GM23338 (cell line): Measurements from ENCODE around the gene NAT8L.
A peak's percentile ranks its signal among the peaks of the same experiment; 100 is the strongest.

ENCODE experiments used
- CREB1 ChIP-seq: fragments of 250-450 bp; sonication (Bioruptor Pico); IDR thresholded peaks from 2 replicates; pipeline ENCODE4 v1.5.0; 2020; ENCODE audit warnings: low read depth, mild to moderate bottlenecking, moderate library complexity
- CTCF ChIP-seq, 2 experiments: fragments of 200-600 bp in 1 of 2; sonication (generic) in 1 of 2; conservative IDR thresholded peaks; 2 replicates each; pipeline versions ENCODE4 v1.5.1 to v1.6.1; 2016 to 2017; ENCODE audit warnings: antibody characterized with exemption in 2 of 2, low read depth in 2 of 2, mild to moderate bottlenecking in 2 of 2, moderate library complexity in 1 of 2
- ETS1 ChIP-seq: IDR thresholded peaks from 2 replicates; pipeline ENCODE4 v1.6.1; 2016; ENCODE audit warnings: antibody characterized with exemption
- EZH2 ChIP-seq: fragments of 200-600 bp; sonication (generic); IDR thresholded peaks from one replicate; pipeline ENCODE4 v1.8.0; 2017; ENCODE audit warnings: antibody characterized with exemption, mild to moderate bottlenecking, low read depth; ENCODE audit not compliant: unreplicated experiment
- EZH2phosphoT487 ChIP-seq: fragments of 200-600 bp; sonication (generic); IDR thresholded peaks from one replicate; pipeline ENCODE4 v1.8.1; 2018; ENCODE audit warnings: antibody characterized with exemption; ENCODE audit not compliant: unreplicated experiment
- JUNB ChIP-seq: IDR thresholded peaks from one replicate; pipeline ENCODE4 v1.6.1; 2016; ENCODE audit warnings: antibody characterized with exemption; ENCODE audit not compliant: unreplicated experiment
- POLR2AphosphoS5 ChIP-seq: IDR thresholded peaks from 2 replicates; pipeline ENCODE4 v1.6.1; 2016; ENCODE audit warnings: antibody characterized with exemption, low read depth
- STAT1 ChIP-seq: IDR thresholded peaks from one replicate; pipeline ENCODE4 v1.6.1; 2016; ENCODE audit warnings: antibody characterized with exemption; ENCODE audit not compliant: unreplicated experiment
- ZNF114 ChIP-seq: fragments of 250-450 bp; sonication (Bioruptor Pico); IDR thresholded peaks from 2 replicates; pipeline ENCODE4 v1.5.0; 2020; ENCODE audit warnings: mild to moderate bottlenecking, moderate library complexity
- ZNF331 ChIP-seq: fragments of 250-450 bp; sonication (Bioruptor Pico); IDR thresholded peaks from 2 replicates; pipeline ENCODE4 v1.5.0; 2020; ENCODE audit warnings: low read depth, mild to moderate bottlenecking, moderate library complexity
- ZNF462 ChIP-seq: fragments of 250-450 bp; sonication (Bioruptor Pico); IDR thresholded peaks from 2 replicates; pipeline ENCODE4 v1.5.0; 2020; ENCODE audit warnings: mild to moderate bottlenecking, moderate library complexity
- TF ChIP-seq, protein P1 (sequence below): IDR thresholded peaks from one replicate; pipeline ENCODE4 v1.6.1; 2018; ENCODE audit warnings: antibody characterized with exemption; ENCODE audit not compliant: unreplicated experiment

GRCh38 chr4:2059726-2060602 lies 837 bp downstream of the NAT8L start:
- TF ChIP-seq CTCF (conservative IDR thresholded peaks at IDR 0.05; ENCODE audit: low read depth in 2 of 2) (no peak), CREB1 (CRISPR knock-in tag) (peak; percentile 5; the same call in 1 of the 2 replicates), EZH2 (no peak), STAT1 (no peak), ZNF114 (CRISPR knock-in tag) (no peak), EZH2phosphoT487 (no peak), POLR2AphosphoS5 (no peak), ZNF331 (CRISPR knock-in tag) (no peak), ETS1 (no peak), JUNB (no peak), ZNF462 (no peak)
- TF ChIP-seq, protein P1, sequence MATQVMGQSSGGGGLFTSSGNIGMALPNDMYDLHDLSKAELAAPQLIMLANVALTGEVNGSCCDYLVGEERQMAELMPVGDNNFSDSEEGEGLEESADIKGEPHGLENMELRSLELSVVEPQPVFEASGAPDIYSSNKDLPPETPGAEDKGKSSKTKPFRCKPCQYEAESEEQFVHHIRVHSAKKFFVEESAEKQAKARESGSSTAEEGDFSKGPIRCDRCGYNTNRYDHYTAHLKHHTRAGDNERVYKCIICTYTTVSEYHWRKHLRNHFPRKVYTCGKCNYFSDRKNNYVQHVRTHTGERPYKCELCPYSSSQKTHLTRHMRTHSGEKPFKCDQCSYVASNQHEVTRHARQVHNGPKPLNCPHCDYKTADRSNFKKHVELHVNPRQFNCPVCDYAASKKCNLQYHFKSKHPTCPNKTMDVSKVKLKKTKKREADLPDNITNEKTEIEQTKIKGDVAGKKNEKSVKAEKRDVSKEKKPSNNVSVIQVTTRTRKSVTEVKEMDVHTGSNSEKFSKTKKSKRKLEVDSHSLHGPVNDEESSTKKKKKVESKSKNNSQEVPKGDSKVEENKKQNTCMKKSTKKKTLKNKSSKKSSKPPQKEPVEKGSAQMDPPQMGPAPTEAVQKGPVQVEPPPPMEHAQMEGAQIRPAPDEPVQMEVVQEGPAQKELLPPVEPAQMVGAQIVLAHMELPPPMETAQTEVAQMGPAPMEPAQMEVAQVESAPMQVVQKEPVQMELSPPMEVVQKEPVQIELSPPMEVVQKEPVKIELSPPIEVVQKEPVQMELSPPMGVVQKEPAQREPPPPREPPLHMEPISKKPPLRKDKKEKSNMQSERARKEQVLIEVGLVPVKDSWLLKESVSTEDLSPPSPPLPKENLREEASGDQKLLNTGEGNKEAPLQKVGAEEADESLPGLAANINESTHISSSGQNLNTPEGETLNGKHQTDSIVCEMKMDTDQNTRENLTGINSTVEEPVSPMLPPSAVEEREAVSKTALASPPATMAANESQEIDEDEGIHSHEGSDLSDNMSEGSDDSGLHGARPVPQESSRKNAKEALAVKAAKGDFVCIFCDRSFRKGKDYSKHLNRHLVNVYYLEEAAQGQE = no peak
